GM12874 (cell line): Measurements from ENCODE around the gene BRD4.

Experiments used
- TF ChIP-seq, protein P1 (sequence below): IDR thresholded peaks from 2 replicates; pipeline ENCODE4 v1.5.1; 2011; ENCODE audit warnings: low read depth, mild to moderate bottlenecking, control low read depth, low read length, moderate library complexity; ENCODE audit not compliant: insufficient read depth

The BRD4 gene

GRCh38 chr19:15250640-15250993, 81.7 kb downstream of the BRD4 start:
- TF ChIP-seq, protein P1, sequence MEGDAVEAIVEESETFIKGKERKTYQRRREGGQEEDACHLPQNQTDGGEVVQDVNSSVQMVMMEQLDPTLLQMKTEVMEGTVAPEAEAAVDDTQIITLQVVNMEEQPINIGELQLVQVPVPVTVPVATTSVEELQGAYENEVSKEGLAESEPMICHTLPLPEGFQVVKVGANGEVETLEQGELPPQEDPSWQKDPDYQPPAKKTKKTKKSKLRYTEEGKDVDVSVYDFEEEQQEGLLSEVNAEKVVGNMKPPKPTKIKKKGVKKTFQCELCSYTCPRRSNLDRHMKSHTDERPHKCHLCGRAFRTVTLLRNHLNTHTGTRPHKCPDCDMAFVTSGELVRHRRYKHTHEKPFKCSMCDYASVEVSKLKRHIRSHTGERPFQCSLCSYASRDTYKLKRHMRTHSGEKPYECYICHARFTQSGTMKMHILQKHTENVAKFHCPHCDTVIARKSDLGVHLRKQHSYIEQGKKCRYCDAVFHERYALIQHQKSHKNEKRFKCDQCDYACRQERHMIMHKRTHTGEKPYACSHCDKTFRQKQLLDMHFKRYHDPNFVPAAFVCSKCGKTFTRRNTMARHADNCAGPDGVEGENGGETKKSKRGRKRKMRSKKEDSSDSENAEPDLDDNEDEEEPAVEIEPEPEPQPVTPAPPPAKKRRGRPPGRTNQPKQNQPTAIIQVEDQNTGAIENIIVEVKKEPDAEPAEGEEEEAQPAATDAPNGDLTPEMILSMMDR = no peak

DNA sequence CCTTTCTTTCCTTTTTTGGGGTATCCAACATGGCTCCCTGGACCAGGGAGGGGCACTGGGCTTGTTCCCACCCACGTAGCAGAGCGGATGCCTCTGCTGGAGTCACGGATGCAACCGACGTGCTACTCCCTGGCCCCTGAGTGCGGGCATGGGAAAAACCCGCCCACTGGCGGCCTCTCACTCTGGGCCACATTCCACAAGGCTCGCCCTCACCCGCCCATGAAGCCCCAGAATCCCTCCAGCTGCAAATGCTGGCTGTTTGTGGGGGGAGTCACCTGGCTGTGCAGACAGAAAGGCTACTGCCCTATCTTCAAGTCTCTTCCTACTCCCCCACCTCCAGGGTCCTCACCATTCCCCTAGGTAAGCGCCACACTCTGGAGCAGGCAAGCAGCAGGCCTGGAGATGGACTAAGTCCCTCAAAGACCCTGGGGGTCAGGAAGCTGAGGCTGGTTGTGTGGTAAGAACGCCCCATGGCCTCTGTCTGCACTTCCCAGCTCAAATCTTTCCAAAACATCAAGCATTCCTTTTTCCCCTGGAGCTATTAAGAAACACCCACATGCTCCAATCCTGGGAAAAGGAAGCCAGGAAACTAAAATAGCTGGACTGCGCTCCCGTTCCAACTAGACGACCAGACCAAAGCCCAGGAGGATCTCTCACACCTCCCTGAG, 82.2 kb downstream of the BRD4 start:
- TF ChIP-seq, protein P1 = no peak

GRCh38 chr19:15249528-15249874, 82.8 kb downstream of the BRD4 start:
- TF ChIP-seq, protein P1 = no peak

GRCh38 chr19:15248648-15249527, 83.5 kb downstream of the BRD4 start:
- TF ChIP-seq, protein P1 = no peak

GRCh38 chr19:15248106-15248505, 84.2 kb downstream of the BRD4 start:
- TF ChIP-seq, protein P1 = no peak

- TF ChIP-seq, protein P1 = no peak
These were observed 85.0 kb downstream of the BRD4 start for GRCh38 chr19:15247107-15248014.

DNA sequence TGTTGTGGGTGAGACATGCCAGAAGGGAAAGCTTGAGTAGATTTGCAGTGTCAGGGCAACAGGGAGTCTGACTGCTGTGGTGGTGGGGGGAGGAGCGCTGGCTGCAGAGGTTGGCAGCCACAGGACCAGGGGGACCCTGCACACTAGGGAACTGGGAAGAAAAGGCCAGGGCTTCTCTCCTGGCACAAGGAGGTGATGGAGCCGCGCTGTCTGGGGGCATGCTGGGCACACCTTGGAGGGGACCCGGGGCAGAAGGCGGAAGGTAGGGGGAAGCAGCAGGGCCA, 86.2 kb downstream of the BRD4 start:
- TF ChIP-seq, protein P1 = no peak
